ENCODE data around the gene ERCC6L2. TPM values are rescaled to one million over a fixed set of nuclear protein-coding genes. Genes with fewer than 3 reads are reported as not detected.

The ERCC6L2 gene
- total RNA-seq, 3 donors from 2014 or later: 69.9 to 100.0 (median 71.4) TPM

GRCh38 chr9:95991326-95991725 is 115.8 kb downstream of the ERCC6L2 start:
- Histone ChIP-seq H3K27me3 (no peaks in the 10 kb centered on the region), H3K4me1 (no peaks in the 10 kb centered on the region), H3K9me3 (no peaks in the 10 kb centered on the region), H3K27ac (no peak overlapping the region), H3K4me3 (no peak overlapping the region), H3K36me3 (peaks cover 3% of the 10 kb centered on the region)
- intact Hi-C loops (cut with DNase I; ENCODE audit: low total_unique reads): no loop called here
- no peak for TF ChIP-seq POLR2AphosphoS5 (IDR thresholded peaks at IDR 0.05)
- TF ChIP-seq POLR2A (IDR thresholded peaks at IDR 0.05): no peak
- TF ChIP-seq CTCF (IDR thresholded peaks at IDR 0.05): no peak
- DNase-seq (ENCODE audit: low spot score in 2 of 2): no peak

GRCh38 chr9:95992536-95992935 is 117.0 kb downstream of the ERCC6L2 start:
- no peaks in the 10 kb centered on the region for H3K27me3 ChIP-seq
- H3K27ac ChIP-seq: no peak overlapping the region
- no peak overlapping the region for H3K4me3 ChIP-seq
- TF ChIP-seq POLR2A (IDR thresholded peaks at IDR 0.05) (no peak), CTCF (IDR thresholded peaks at IDR 0.05) (no peak), POLR2AphosphoS5 (IDR thresholded peaks at IDR 0.05) (no peak)
- no peak for DNase-seq (ENCODE audit: low spot score in 2 of 2)
- no peaks in the 10 kb centered on the region for H3K4me1 ChIP-seq
- intact Hi-C loops (cut with DNase I; ENCODE audit: low total_unique reads): no loop called here
- no peaks in the 10 kb centered on the region for H3K9me3 ChIP-seq
- H3K36me3 ChIP-seq: peaks cover 3% of the 10 kb centered on the region

GRCh38 chr9:95993337-95993736 is 117.8 kb downstream of the ERCC6L2 start:
- intact Hi-C loops (cut with DNase I; ENCODE audit: low total_unique reads): no loop called here
- Histone ChIP-seq H3K4me3 (no peak overlapping the region), H3K27ac (no peak overlapping the region), H3K36me3 (peaks cover 3% of the 10 kb centered on the region), H3K9me3 (no peaks in the 10 kb centered on the region), H3K4me1 (no peaks in the 10 kb centered on the region), H3K27me3 (no peaks in the 10 kb centered on the region)
- no peak for TF ChIP-seq CTCF (IDR thresholded peaks at IDR 0.05)
- TF ChIP-seq POLR2AphosphoS5 (IDR thresholded peaks at IDR 0.05): no peak
- no peak for TF ChIP-seq POLR2A (IDR thresholded peaks at IDR 0.05)
- no peak for DNase-seq (ENCODE audit: low spot score in 2 of 2)

- Histone ChIP-seq H3K36me3 (no peaks in the 10 kb centered on the region), H3K9me3 (peaks cover 0 to 9% of the 10 kb centered on the region in 2 donors), H3K27ac (no peak overlapping the region), H3K27me3 (no peaks in the 10 kb centered on the region), H3K4me1 (no peaks in the 10 kb centered on the region), H3K4me3 (no peak overlapping the region)
- no peak for TF ChIP-seq CTCF (IDR thresholded peaks at IDR 0.05)
- TF ChIP-seq POLR2A (IDR thresholded peaks at IDR 0.05): no peak
- TF ChIP-seq POLR2AphosphoS5 (IDR thresholded peaks at IDR 0.05): no peak
- DNase-seq (ENCODE audit: low spot score in 2 of 2): no peak
- intact Hi-C loops (cut with DNase I; ENCODE audit: low total_unique reads): no loop called here
Measured at GRCh38 chr9:95999390-95999789, 123.9 kb downstream of the ERCC6L2 start.

- no peak for TF ChIP-seq CTCF (IDR thresholded peaks at IDR 0.05)
- TF ChIP-seq POLR2AphosphoS5 (IDR thresholded peaks at IDR 0.05): no peak
- no peak for TF ChIP-seq POLR2A (IDR thresholded peaks at IDR 0.05)
- DNase-seq (ENCODE audit: low spot score in 2 of 2): no peak
- H3K27me3 ChIP-seq: no peaks in the 10 kb centered on the region
- no peak overlapping the region for H3K4me3 ChIP-seq
- intact Hi-C loops (cut with DNase I; ENCODE audit: low total_unique reads): no loop called here
- H3K9me3 ChIP-seq: peaks cover 0 to 9% of the 10 kb centered on the region in 2 donors
- no peak overlapping the region for H3K27ac ChIP-seq
- H3K36me3 ChIP-seq: no peaks in the 10 kb centered on the region
- H3K4me1 ChIP-seq: no peaks in the 10 kb centered on the region
Measured at GRCh38 chr9:96004379-96004778, 128.9 kb downstream of the ERCC6L2 start.
